Breast epithelium (tissue), 3 donors: ENCODE measurements around the gene CBFA2T3.

Experiments used
- POLR2A ChIP-seq: fragments of 450-650 bp; IDR thresholded peaks from one replicate; pipeline ENCODE4 v1.6.1; 2016; ENCODE audit warnings: antibody characterized with exemption, mild to moderate bottlenecking, moderate library complexity
- TF ChIP-seq, protein P1 (sequence below), 3 donors: fragments of 450-650 bp; IDR thresholded peaks; one replicate each; pipeline ENCODE4 v1.5.1; 2016 to 2017; ENCODE audit warnings: antibody characterized with exemption in 3 of 3, mild to moderate bottlenecking in 3 of 3, moderate library complexity in 3 of 3

DNA sequence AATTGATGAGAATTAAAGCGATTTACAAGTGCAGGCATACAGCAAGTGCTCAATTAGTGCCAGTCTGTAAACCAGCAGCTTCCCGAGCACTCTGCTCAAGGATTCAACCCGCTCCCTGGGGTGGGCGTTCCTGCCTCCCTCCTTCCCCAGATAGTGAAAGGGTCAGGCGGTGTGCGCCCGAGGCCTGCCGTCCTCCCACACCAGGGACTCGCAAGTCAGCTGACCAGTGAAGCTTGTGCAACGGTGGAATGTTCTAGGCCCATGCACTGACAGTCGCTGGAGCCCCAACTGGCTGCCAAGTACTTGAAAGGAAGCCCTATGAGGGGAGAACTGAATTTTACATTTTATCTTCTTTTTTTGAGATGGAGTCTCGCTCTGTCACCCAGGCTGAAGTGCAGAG is 57.1 kb downstream of the CBFA2T3 start:
- TF ChIP-seq, protein P1, sequence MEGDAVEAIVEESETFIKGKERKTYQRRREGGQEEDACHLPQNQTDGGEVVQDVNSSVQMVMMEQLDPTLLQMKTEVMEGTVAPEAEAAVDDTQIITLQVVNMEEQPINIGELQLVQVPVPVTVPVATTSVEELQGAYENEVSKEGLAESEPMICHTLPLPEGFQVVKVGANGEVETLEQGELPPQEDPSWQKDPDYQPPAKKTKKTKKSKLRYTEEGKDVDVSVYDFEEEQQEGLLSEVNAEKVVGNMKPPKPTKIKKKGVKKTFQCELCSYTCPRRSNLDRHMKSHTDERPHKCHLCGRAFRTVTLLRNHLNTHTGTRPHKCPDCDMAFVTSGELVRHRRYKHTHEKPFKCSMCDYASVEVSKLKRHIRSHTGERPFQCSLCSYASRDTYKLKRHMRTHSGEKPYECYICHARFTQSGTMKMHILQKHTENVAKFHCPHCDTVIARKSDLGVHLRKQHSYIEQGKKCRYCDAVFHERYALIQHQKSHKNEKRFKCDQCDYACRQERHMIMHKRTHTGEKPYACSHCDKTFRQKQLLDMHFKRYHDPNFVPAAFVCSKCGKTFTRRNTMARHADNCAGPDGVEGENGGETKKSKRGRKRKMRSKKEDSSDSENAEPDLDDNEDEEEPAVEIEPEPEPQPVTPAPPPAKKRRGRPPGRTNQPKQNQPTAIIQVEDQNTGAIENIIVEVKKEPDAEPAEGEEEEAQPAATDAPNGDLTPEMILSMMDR (IDR thresholded peaks at IDR 0.05), result no peak
- TF ChIP-seq POLR2A, result no peak
